CD4-positive, CD25-positive, alpha-beta regulatory T cell (primary cell): ENCODE results near the gene ZBTB37. TPM values are rescaled to one million over a fixed set of nuclear protein-coding genes. Genes with fewer than 3 reads are reported as not detected.
"Not testable (repeated sequence)": the region's sequence is repeated elsewhere in the genome, so short reads cannot be mapped to it uniquely, and the experiment has no call there.

Experiments
- ATAC-seq, 2 donors: fragments of 150-1000 bp; cut with Tn5 transposase; one replicate each; pipeline ENCODE4 v1.10.0; 2021; ENCODE audit warnings: low read depth in 2 of 2, moderate number of reproducible peaks in 2 of 2, moderate library complexity in 1 of 2
- DNase-seq, 3 donors: peaks; one replicate each; pipeline versions ENCODE4 v3.0.0 to v3.0.0-alpha.2; 2012 to 2022; ENCODE audit warnings: mixed read lengths in 1 of 3
- H3K27ac ChIP-seq: one replicate; pipeline ENCODE4 v1.7.0; 2013; ENCODE audit warnings: mild to moderate bottlenecking, low read length; ENCODE audit not compliant: insufficient read depth, poor library complexity, severe bottlenecking
- H3K27me3 ChIP-seq: one replicate; pipeline ENCODE4 v1.7.0; 2013; ENCODE audit warnings: low read length; ENCODE audit not compliant: control insufficient read depth, insufficient read depth
- H3K36me3 ChIP-seq: one replicate; pipeline ENCODE4 v1.7.0; 2013; ENCODE audit warnings: mild to moderate bottlenecking, low read length, moderate library complexity; ENCODE audit not compliant: control insufficient read depth, insufficient read depth
- H3K4me1 ChIP-seq: 2 replicates; pipeline ENCODE4 v1.7.0; 2013; ENCODE audit warnings: mild to moderate bottlenecking, low read length; ENCODE audit not compliant: insufficient read depth, control insufficient read depth, poor library complexity, severe bottlenecking
- H3K4me3 ChIP-seq: one replicate; pipeline ENCODE4 v1.7.0; 2013; ENCODE audit warnings: low read depth, mild to moderate bottlenecking, low read length, moderate library complexity
- H3K9me3 ChIP-seq, 2 experiments: 1 replicate in 1 of 2; 2 replicates in 1 of 2; pipeline ENCODE4 v1.7.0; 2013; ENCODE audit warnings: low read length in 2 of 2, mild to moderate bottlenecking in 1 of 2, moderate library complexity in 1 of 2; ENCODE audit not compliant: control insufficient read depth in 2 of 2
- H3K27ac Mint-ChIP-seq, 3 donors: one replicate each; pipeline ENCODE4 v1.8.0; 2020 to 2022; ENCODE audit warnings: mild to moderate bottlenecking in 3 of 3, mixed read lengths in 3 of 3, moderate library complexity in 2 of 3
- H3K27me3 Mint-ChIP-seq: one replicate; pipeline ENCODE4 v1.8.0; 2022; ENCODE audit warnings: mild to moderate bottlenecking, mixed read lengths
- H3K36me3 Mint-ChIP-seq: one replicate; pipeline ENCODE4 v1.8.0; 2020; ENCODE audit warnings: mixed read lengths
- H3K4me1 Mint-ChIP-seq, 4 donors: one replicate each; pipeline ENCODE4 v1.8.0; 2020 to 2022; ENCODE audit warnings: mixed read lengths in 4 of 4, mild to moderate bottlenecking in 1 of 4
- H3K4me3 Mint-ChIP-seq, 4 donors: one replicate each; pipeline ENCODE4 v1.8.0; 2020 to 2022; ENCODE audit warnings: mild to moderate bottlenecking in 4 of 4, mixed read lengths in 4 of 4, moderate library complexity in 3 of 4
- H3K9me3 Mint-ChIP-seq, 7 donors: one replicate each; pipeline ENCODE4 v1.8.0; 2020 to 2022; ENCODE audit warnings: mixed read lengths in 7 of 7, mild to moderate bottlenecking in 3 of 7, moderate library complexity in 2 of 7
- polyA plus RNA-seq, 4 donors: library from polyadenylated mRNA; unstranded; fragments of 300-500 nt; fragmentation: Illumina TruSeq; gene quantifications; one replicate each; pipeline ENCODE4 v1.2.3, GENCODE V29; 2021
- total RNA-seq: library from RNA; stranded (reverse); gene quantifications from one replicate; pipeline ENCODE4 v1.2.3, GENCODE V29; 2022

Gene ZBTB37
- total and polyA plus RNA-seq, 5 donors from 2014 or later: 0.78 to 20.3 (median 1.1) TPM

DNA sequence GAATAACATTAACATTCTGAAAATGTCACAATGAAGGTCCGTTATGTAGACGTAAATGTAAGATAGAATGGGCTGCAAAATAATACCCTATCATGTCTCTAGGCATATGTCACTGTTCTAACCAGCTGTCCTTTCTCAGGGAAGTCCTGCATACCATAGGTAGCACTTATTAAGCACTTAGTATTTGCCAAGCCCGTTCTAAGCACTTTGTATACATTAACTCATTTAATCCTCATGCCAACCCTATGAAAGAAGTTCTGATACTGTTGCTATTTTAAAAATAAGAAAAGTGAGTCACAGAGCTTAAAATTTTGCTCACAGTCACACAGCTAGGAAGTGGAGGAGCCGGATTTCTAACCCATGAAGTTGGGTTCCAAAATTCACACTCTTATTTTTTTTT lies 16.1 kb upstream of the ZBTB37 start:
- Histone ChIP-seq H3K9me3 (no peaks in the 10 kb centered on the region), H3K27ac (no peak overlapping the region), H3K4me3 (no peak overlapping the region), H3K4me1 (no peaks in the 10 kb centered on the region), H3K36me3 (peaks cover 44% of the 10 kb centered on the region), H3K27me3 (no peaks in the 10 kb centered on the region)
- peaks cover 37% of the 10 kb centered on the region for H3K36me3 Mint-ChIP-seq
- H3K4me1 Mint-ChIP-seq: peaks cover 5 to 11% (median 5%) of the 10 kb centered on the region in 4 donors
- ATAC-seq: no peak
- H3K27me3 Mint-ChIP-seq: no peaks in the 10 kb centered on the region
- H3K27ac Mint-ChIP-seq: peak overlapping the region in 1 of 3 donors; percentile 6
- DNase-seq: no peak
- no peak overlapping the region for H3K4me3 Mint-ChIP-seq
- no peaks in the 10 kb centered on the region for H3K9me3 Mint-ChIP-seq

DNA sequence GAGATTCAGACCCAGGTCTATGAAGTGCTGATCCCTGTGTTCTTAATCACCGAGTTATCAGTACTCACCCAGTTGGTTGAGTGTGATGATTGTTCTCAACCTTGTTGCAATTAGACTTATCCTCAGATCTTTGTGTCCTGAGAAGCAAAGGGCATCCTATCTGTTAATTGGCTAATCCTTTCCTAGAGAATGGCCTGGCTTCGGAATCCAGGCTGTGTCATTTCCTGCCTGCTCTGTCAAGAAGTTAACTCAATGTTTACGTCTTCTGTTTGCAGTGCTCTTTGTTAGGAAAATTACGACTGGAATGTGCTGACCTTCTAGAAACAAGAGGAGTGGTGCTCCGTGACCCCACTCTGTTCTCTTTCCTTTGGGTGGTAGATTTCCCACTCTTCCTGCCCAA lies 15.1 kb upstream of the ZBTB37 start:
- peaks cover 53% of the 10 kb centered on the region for H3K36me3 ChIP-seq
- H3K27ac ChIP-seq: no peak overlapping the region
- ATAC-seq: no peak
- no peak overlapping the region for H3K4me3 ChIP-seq
- H3K4me3 Mint-ChIP-seq: no peak overlapping the region
- peaks cover 45% of the 10 kb centered on the region for H3K36me3 Mint-ChIP-seq
- H3K27me3 Mint-ChIP-seq: no peaks in the 10 kb centered on the region
- H3K9me3 Mint-ChIP-seq: no peaks in the 10 kb centered on the region
- no peak overlapping the region for H3K27ac Mint-ChIP-seq
- no peaks in the 10 kb centered on the region for H3K4me1 ChIP-seq
- no peak for DNase-seq
- no peaks in the 10 kb centered on the region for H3K27me3 ChIP-seq
- no peaks in the 10 kb centered on the region for H3K9me3 ChIP-seq
- peaks cover 5 to 6% (median 5%) of the 10 kb centered on the region in 4 donors for H3K4me1 Mint-ChIP-seq

- H3K4me3 ChIP-seq: no peak overlapping the region
- ATAC-seq (no peak), DNase-seq (no peak)
- Mint-ChIP-seq H3K4me3 (no peak overlapping the region), H3K27me3 (no peaks in the 10 kb centered on the region), H3K4me1 (peaks cover 5 to 10% (median 7%) of the 10 kb centered on the region in 4 donors), H3K9me3 (no peaks in the 10 kb centered on the region), H3K36me3 (peaks cover 47% of the 10 kb centered on the region), H3K27ac (peak overlapping the region in 1 of 3 donors; percentile 14)
- H3K9me3 ChIP-seq: no peaks in the 10 kb centered on the region
- no peak overlapping the region for H3K27ac ChIP-seq
- no peaks in the 10 kb centered on the region for H3K4me1 ChIP-seq
- no peaks in the 10 kb centered on the region for H3K27me3 ChIP-seq
- H3K36me3 ChIP-seq: peaks cover 57% of the 10 kb centered on the region
Observed at GRCh38 chr1:173856014-173856413, 12.2 kb upstream of the ZBTB37 start.

GRCh38 chr1:173856903-173857302 lies 11.3 kb upstream of the ZBTB37 start:
- Histone ChIP-seq H3K4me1 (no peaks in the 10 kb centered on the region), H3K27ac (no peak overlapping the region), H3K9me3 (no peaks in the 10 kb centered on the region), H3K36me3 (peaks cover 48% of the 10 kb centered on the region), H3K27me3 (no peaks in the 10 kb centered on the region), H3K4me3 (no peak overlapping the region)
- H3K36me3 Mint-ChIP-seq: peaks cover 47% of the 10 kb centered on the region
- H3K27me3 Mint-ChIP-seq: no peaks in the 10 kb centered on the region
- H3K4me1 Mint-ChIP-seq: peaks cover 6 to 10% (median 8%) of the 10 kb centered on the region in 4 donors
- H3K4me3 Mint-ChIP-seq: no peak overlapping the region
- H3K27ac Mint-ChIP-seq: no peak overlapping the region
- no peak for ATAC-seq
- no peaks in the 10 kb centered on the region for H3K9me3 Mint-ChIP-seq
- no peak for DNase-seq

DNA sequence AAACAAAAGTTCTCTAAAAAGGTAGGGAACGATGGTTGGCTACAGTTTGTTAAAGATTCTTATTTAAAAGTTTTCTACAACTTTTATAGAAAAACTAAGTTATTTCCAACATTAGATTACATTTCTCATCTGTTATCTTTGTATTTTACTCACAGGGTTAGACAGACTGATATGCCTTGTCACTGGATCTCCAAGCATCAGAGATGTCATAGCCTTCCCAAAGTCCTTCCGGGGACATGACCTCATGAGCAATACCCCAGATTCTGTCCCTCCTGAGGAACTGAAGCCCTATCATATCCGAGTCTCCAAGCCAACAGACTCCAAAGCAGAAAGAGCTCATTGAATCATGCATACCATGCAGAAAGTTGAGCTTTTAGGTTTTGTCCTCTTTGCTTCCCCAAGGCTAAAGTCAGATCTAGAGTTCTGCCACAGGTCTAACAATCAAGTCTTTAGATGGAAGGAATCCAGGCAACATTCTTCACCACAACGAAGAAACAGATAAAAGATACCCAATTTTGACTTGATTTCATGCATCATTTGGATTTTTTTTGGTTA lies 10.7 kb upstream of the ZBTB37 start:
- Mint-ChIP-seq H3K27ac (peak overlapping the region in 2 of 3 donors; percentile 38 to 71), H3K36me3 (peaks cover 44% of the 10 kb centered on the region), H3K4me3 (no peak overlapping the region), H3K27me3 (no peaks in the 10 kb centered on the region), H3K9me3 (no peaks in the 10 kb centered on the region), H3K4me1 (peaks cover 6 to 12% (median 9%) of the 10 kb centered on the region in 4 donors)
- peaks cover 49% of the 10 kb centered on the region for H3K36me3 ChIP-seq
- H3K4me1 ChIP-seq: no peaks in the 10 kb centered on the region
- DNase-seq (no peak), ATAC-seq (no peak)
- no peaks in the 10 kb centered on the region for H3K9me3 ChIP-seq
- no peak overlapping the region for H3K4me3 ChIP-seq
- H3K27ac ChIP-seq: no peak overlapping the region
- no peaks in the 10 kb centered on the region for H3K27me3 ChIP-seq

GRCh38 chr1:173859547-173859946 lies 8.6 kb upstream of the ZBTB37 start:
- peaks cover 9 to 26% (median 22%) of the 10 kb centered on the region in 4 donors for H3K4me1 Mint-ChIP-seq
- not testable (repeated sequence) for DNase-seq, H3K4me3 Mint-ChIP-seq, H3K9me3 ChIP-seq, H3K4me3 ChIP-seq, H3K27me3 ChIP-seq, H3K27ac ChIP-seq, H3K27ac Mint-ChIP-seq, ATAC-seq, H3K27me3 Mint-ChIP-seq, H3K9me3 Mint-ChIP-seq
- peaks cover 41% of the 10 kb centered on the region for H3K36me3 Mint-ChIP-seq
- H3K36me3 ChIP-seq: peaks cover 54% of the 10 kb centered on the region
- peaks cover 12% of the 10 kb centered on the region for H3K4me1 ChIP-seq

DNA sequence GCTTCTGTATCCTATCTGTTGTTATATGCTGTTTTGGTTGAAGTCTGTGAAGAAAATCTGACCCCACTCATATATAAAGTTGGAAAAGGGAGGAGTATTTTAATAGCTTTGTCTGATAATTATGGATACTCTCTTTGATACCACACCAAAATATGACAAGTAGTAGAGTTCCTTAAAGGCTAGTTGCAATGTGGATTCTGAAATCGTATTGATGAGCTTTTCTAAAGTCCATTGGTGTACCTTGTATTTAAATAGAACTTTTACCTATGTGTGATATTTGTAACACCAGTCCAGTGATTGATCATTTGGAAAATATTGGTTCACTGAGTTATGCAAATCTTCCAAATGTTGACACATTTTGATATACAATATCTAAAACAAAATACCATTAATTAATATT lies 8.1 kb upstream of the ZBTB37 start:
- Mint-ChIP-seq H3K27me3 (no peaks in the 10 kb centered on the region), H3K4me1 (peaks cover 9 to 31% (median 26%) of the 10 kb centered on the region in 4 donors), H3K9me3 (no peaks in the 10 kb centered on the region), H3K27ac (no peak overlapping the region), H3K36me3 (peaks cover 41% of the 10 kb centered on the region), H3K4me3 (no peak overlapping the region)
- Histone ChIP-seq H3K4me3 (no peak overlapping the region), H3K27ac (no peak overlapping the region), H3K36me3 (peaks cover 59% of the 10 kb centered on the region), H3K27me3 (no peaks in the 10 kb centered on the region), H3K9me3 (no peaks in the 10 kb centered on the region), H3K4me1 (peaks cover 17% of the 10 kb centered on the region)
- no peak for ATAC-seq
- no peak for DNase-seq

GRCh38 chr1:173861731-173862145 lies 6.4 kb upstream of the ZBTB37 start:
- Mint-ChIP-seq H3K4me3 (no peak overlapping the region), H3K36me3 (peaks cover 44% of the 10 kb centered on the region), H3K9me3 (no peaks in the 10 kb centered on the region), H3K4me1 (peaks cover 13 to 43% (median 39%) of the 10 kb centered on the region in 4 donors), H3K27me3 (peaks cover 3% of the 10 kb centered on the region), H3K27ac (peak overlapping the region in 1 of 3 donors; percentile 69)
- H3K4me3 ChIP-seq: no peak overlapping the region
- DNase-seq: no peak
- peaks cover 34% of the 10 kb centered on the region for H3K4me1 ChIP-seq
- ATAC-seq: no peak
- no peaks in the 10 kb centered on the region for H3K9me3 ChIP-seq
- H3K27ac ChIP-seq: no peak overlapping the region
- H3K36me3 ChIP-seq: peaks cover 58% of the 10 kb centered on the region
- no peaks in the 10 kb centered on the region for H3K27me3 ChIP-seq
